GM18499 (cell line): ENCODE measurements around the gene JPT2.

ENCODE experiments used
- ATAC-seq: cut with Tn5 transposase; IDR thresholded peaks from one replicate; pipeline ENCODE4 v1.9.1; 2021; ENCODE audit warnings: moderate number of reproducible peaks; ENCODE audit not compliant: insufficient read depth, unreplicated experiment

The JPT2 gene

GRCh38 chr16:1749152-1750117 lies 71.4 kb downstream of the JPT2 start:
- ATAC-seq: no peak
